Hepatocyte (in vitro differentiated cells): ENCODE measurements around the gene ARHGEF4. TPM values are rescaled to one million over a fixed set of nuclear protein-coding genes. Genes with fewer than 3 reads are reported as not detected.

Source experiments
- DNase-seq: peaks from one replicate; pipeline ENCODE4 v3.0.0-alpha.2; 2016; ENCODE audit warnings: low spot score
- H2AFZ ChIP-seq: fragments of 200-600 bp; sonication (generic); 2 replicates; pipeline ENCODE4 v1.6.0; 2016; ENCODE audit warnings: antibody characterized with exemption, mild to moderate bottlenecking
- H3K27ac ChIP-seq: fragments of 200-600 bp; sonication (generic); 2 replicates; pipeline ENCODE4 v1.5.1; 2016; ENCODE audit warnings: mild to moderate bottlenecking
- H3K27me3 ChIP-seq: fragments of 200-600 bp; sonication (generic); 2 replicates; pipeline ENCODE4 v1.6.1; 2016
- H3K36me3 ChIP-seq: fragments of 200-600 bp; sonication (generic); replicated peaks from 2 replicates; pipeline ENCODE4 v1.5.1; 2016; ENCODE audit warnings: low read depth; ENCODE audit not compliant: insufficient read depth
- H3K4me1 ChIP-seq: fragments of 200-600 bp; sonication (generic); 2 replicates; pipeline ENCODE4 v1.5.1; 2016; ENCODE audit warnings: mild to moderate bottlenecking, moderate library complexity; ENCODE audit not compliant: insufficient read depth
- H3K4me2 ChIP-seq: fragments of 200-600 bp; sonication (generic); 2 replicates; pipeline ENCODE4 v1.6.0; 2016
- H3K4me3 ChIP-seq: fragments of 200-600 bp; sonication (generic); 2 replicates; pipeline ENCODE4 v1.5.1; 2016; ENCODE audit warnings: mild to moderate bottlenecking
- H3K79me2 ChIP-seq: fragments of 200-600 bp; sonication (generic); 2 replicates; pipeline ENCODE4 v1.6.0; 2017; ENCODE audit warnings: mild to moderate bottlenecking
- H3K9me2 ChIP-seq: fragments of 200-600 bp; sonication (generic); replicated peaks from 2 replicates; pipeline ENCODE4 v1.6.0; 2017; ENCODE audit warnings: mild to moderate bottlenecking; ENCODE audit not compliant: insufficient read depth
- H3K9me3 ChIP-seq: fragments of 200-600 bp; sonication (generic); 2 replicates; pipeline ENCODE4 v1.5.1; 2016; ENCODE audit warnings: low read depth, mild to moderate bottlenecking
- H4K20me1 ChIP-seq: fragments of 200-600 bp; sonication (generic); 2 replicates; pipeline ENCODE4 v1.6.0; 2016; ENCODE audit warnings: mild to moderate bottlenecking; ENCODE audit not compliant: insufficient read depth, poor library complexity, severe bottlenecking
- EZH2 ChIP-seq: fragments of 200-600 bp; sonication (generic); IDR thresholded peaks from 2 replicates; pipeline ENCODE4 v1.6.1; 2016; ENCODE audit warnings: antibody characterized with exemption, mild to moderate bottlenecking, borderline replicate concordance
- EZH2phosphoT487 ChIP-seq: fragments of 200-600 bp; sonication (generic); IDR thresholded peaks from one replicate; pipeline ENCODE4 v1.6.1; 2018; ENCODE audit warnings: antibody characterized with exemption, mild to moderate bottlenecking, low read depth, moderate library complexity; ENCODE audit not compliant: unreplicated experiment, severe bottlenecking
- WGBS: methylation state at CpG from one replicate; pipeline ENCODE4 v1.1.6; 2016; ENCODE audit warnings: low lambda C conversion rate; ENCODE audit errors: missing lambda C conversion rate; 5-methylcytosine and 5-hydroxymethylcytosine counted together
- polyA plus RNA-seq: library from polyadenylated mRNA; unstranded; fragments of >200 nt; fragmentation: Nextera tagmentation; extraction: Ambion mirVana; gene quantifications from 2 replicates; pipeline ENCODE4 v1.2.1, GENCODE V29; 2016
- total RNA-seq: library from RNA; depleted of rRNA; stranded (reverse); fragments of >200 nt; gene quantifications from 2 replicates; pipeline ENCODE4 v1.2.3, GENCODE V29; 2014
- TF ChIP-seq, protein P1 (sequence below): fragments of 200-600 bp; sonication (generic); IDR thresholded peaks from 2 replicates; pipeline ENCODE4 v1.5.1; 2016; ENCODE audit warnings: antibody characterized with exemption, mild to moderate bottlenecking; ENCODE audit not compliant: poor library complexity

Gene ARHGEF4
- total and polyA plus RNA-seq, 2 experiments from 2014 or later, result 11.2 to 15.8 TPM

DNA sequence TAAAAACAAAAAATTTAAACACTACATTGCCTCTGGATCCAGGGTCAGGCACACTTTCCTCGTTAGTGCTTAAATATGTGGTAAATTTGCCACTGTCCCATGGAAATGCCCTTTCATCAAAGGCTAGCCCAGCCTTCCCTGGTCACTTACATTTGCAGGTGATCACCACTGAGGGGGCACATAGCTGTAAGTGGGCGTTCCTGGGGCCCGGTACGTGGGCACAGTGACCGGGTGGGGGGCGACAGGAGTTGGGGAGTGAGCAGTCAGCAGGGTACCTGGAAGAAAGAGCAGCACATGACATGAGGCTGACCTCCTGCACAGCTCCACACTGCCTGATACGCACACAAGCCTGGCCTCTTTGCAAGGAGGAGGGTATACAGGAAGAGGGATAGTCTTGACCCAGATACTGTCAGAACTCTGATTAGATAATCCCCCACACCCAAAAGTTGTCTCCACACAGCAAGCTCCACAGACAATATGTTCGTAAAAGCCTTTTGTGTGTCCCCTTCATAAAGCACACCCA is 216.1 kb downstream of the ARHGEF4 start:
- H3K36me3 ChIP-seq, result no peaks in the 10 kb centered on the region
- no peaks in the 10 kb centered on the region for H3K4me1 ChIP-seq
- H3K79me2 ChIP-seq, result peaks cover 54% of the 10 kb centered on the region
- WGBS, result 94% methylated on average over 8 of the region's 8 CpGs
- no peak overlapping the region for H3K27ac ChIP-seq
- no peak overlapping the region for H3K4me3 ChIP-seq
- peaks cover 58% of the 10 kb centered on the region for H4K20me1 ChIP-seq
- no peak overlapping the region for H3K4me2 ChIP-seq
- H2AFZ ChIP-seq, result no peak overlapping the region
- no peaks in the 10 kb centered on the region for H3K9me3 ChIP-seq
- TF ChIP-seq, protein P1, sequence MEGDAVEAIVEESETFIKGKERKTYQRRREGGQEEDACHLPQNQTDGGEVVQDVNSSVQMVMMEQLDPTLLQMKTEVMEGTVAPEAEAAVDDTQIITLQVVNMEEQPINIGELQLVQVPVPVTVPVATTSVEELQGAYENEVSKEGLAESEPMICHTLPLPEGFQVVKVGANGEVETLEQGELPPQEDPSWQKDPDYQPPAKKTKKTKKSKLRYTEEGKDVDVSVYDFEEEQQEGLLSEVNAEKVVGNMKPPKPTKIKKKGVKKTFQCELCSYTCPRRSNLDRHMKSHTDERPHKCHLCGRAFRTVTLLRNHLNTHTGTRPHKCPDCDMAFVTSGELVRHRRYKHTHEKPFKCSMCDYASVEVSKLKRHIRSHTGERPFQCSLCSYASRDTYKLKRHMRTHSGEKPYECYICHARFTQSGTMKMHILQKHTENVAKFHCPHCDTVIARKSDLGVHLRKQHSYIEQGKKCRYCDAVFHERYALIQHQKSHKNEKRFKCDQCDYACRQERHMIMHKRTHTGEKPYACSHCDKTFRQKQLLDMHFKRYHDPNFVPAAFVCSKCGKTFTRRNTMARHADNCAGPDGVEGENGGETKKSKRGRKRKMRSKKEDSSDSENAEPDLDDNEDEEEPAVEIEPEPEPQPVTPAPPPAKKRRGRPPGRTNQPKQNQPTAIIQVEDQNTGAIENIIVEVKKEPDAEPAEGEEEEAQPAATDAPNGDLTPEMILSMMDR, result no peak
- no peak for TF ChIP-seq EZH2phosphoT487
- TF ChIP-seq EZH2, result no peak
- H3K9me2 ChIP-seq, result no peaks in the 10 kb centered on the region
- H3K27me3 ChIP-seq, result no peaks in the 10 kb centered on the region
- no peak for DNase-seq

DNA sequence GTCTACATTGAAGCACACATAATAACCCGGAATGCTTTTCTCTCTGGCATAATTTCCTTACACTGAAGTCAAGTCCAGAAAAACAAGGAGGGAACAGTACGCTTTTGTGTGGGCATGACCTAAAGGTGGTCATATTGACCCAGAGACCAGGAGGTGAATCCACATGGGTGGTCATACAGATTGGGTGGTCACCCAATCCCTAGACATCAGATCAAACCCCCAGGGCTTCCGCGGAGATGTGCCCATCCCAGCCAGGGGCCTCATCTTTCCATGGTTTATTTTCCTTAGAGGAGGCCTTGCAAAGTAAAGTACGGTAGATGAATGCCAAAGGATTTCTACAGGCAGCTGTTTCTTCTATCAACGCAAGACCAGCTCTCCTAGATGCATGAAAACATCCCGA is 217.8 kb downstream of the ARHGEF4 start:
- Histone ChIP-seq H3K4me3 (no peak overlapping the region), H3K27me3 (no peaks in the 10 kb centered on the region), H3K4me2 (no peak overlapping the region), H3K4me1 (no peaks in the 10 kb centered on the region), H3K27ac (no peak overlapping the region), H2AFZ (no peak overlapping the region), H3K9me3 (no peaks in the 10 kb centered on the region), H3K9me2 (no peaks in the 10 kb centered on the region), H3K36me3 (no peaks in the 10 kb centered on the region), H4K20me1 (peaks cover 66% of the 10 kb centered on the region), H3K79me2 (peaks cover 71% of the 10 kb centered on the region)
- 98% methylated on average over 7 of the region's 7 CpGs for WGBS
- TF ChIP-seq EZH2phosphoT487 (no peak), EZH2 (no peak)
- TF ChIP-seq, protein P1, result no peak
- DNase-seq, result no peak

DNA sequence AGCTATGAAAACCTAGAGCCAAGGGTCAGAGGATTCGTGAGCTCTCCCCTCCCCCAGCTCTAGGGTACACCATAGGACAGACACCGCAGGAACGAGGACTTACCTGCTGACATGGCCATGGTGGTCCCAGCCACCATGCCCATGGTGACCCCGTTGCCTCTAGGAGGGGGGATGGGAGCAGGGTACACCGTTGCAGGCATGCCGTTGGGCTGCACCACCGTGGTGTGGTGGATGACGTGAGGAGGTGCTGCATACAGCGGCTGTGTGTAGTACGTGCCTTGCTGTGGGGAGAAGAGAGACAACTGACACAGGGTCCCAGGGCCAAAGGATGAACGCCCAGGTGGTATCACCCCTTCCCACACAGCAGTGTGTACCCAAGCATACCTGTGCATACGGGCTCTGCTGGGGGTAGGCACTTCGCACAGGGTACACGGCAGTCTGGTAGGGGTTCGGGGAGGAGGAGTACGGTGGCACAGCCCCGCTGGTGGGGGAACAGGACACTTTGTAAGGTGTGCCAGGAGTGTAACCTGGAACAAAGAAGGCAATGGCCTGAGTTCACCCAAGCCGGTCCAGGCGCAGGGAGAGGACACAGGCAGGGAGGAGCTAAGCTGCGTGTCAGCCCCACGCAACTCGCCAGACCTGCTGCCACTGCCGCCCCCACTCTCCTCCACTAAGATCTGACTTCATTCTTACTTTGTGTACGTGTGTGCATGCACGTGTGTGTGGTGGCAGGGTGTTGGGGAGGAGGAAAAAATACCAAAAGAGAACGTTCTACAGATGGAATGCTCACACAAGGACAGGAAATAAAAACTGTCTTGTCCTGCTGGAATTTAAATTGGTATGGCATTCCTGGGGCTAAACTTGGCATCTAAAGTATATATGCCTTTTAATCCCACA is 218.7 kb downstream of the ARHGEF4 start:
- TF ChIP-seq, protein P1, result no peak
- TF ChIP-seq EZH2 (no peak), EZH2phosphoT487 (no peak)
- no peak overlapping the region for H3K4me3 ChIP-seq
- H3K27ac ChIP-seq, result no peak overlapping the region
- H3K79me2 ChIP-seq, result peaks cover 80% of the 10 kb centered on the region
- H3K36me3 ChIP-seq, result no peaks in the 10 kb centered on the region
- no peak overlapping the region for H3K4me2 ChIP-seq
- H2AFZ ChIP-seq, result no peak overlapping the region
- H3K9me3 ChIP-seq, result no peaks in the 10 kb centered on the region
- H3K4me1 ChIP-seq, result no peaks in the 10 kb centered on the region
- no peaks in the 10 kb centered on the region for H3K9me2 ChIP-seq
- no peak for DNase-seq
- WGBS, result 95% methylated on average over 26 of the region's 26 CpGs
- H3K27me3 ChIP-seq, result no peaks in the 10 kb centered on the region
- H4K20me1 ChIP-seq, result peaks cover 72% of the 10 kb centered on the region
